ENCODE measurements around the gene CDC42EP2.
"Not testable (repeated sequence)": the region's sequence is repeated elsewhere in the genome, so short reads cannot be mapped to it uniquely, and the experiment has no call there.

The CDC42EP2 gene

GRCh38 chr11:65320386-65321075 is 5.9 kb downstream of the CDC42EP2 start:
- DNase-seq (ENCODE audit: low read depth in 2 of 2), result no peak

- no peak for DNase-seq (ENCODE audit: low read depth in 2 of 2)
Measured at GRCh38 chr11:65321076-65321475, 6.4 kb downstream of the CDC42EP2 start.

GRCh38 chr11:65321828-65322485 is 7.3 kb downstream of the CDC42EP2 start:
- no peak for DNase-seq (ENCODE audit: low read depth in 2 of 2)

GRCh38 chr11:65323813-65324212 is 9.1 kb downstream of the CDC42EP2 start:
- DNase-seq (ENCODE audit: low read depth in 2 of 2), result no peak

GRCh38 chr11:65325435-65325834 is 10.8 kb downstream of the CDC42EP2 start:
- no peak for DNase-seq (ENCODE audit: low read depth in 2 of 2)

- no peak for DNase-seq (ENCODE audit: low read depth in 2 of 2)
Measured at GRCh38 chr11:65327021-65327420, 12.4 kb downstream of the CDC42EP2 start.

- DNase-seq (ENCODE audit: low read depth in 2 of 2), result no peak
Measured at GRCh38 chr11:65329478-65329877, 14.8 kb downstream of the CDC42EP2 start.

- DNase-seq (ENCODE audit: low read depth in 2 of 2), result peak; percentile 36 to 77
Measured at GRCh38 chr11:65329944-65330403, 15.3 kb downstream of the CDC42EP2 start.

- DNase-seq (ENCODE audit: low read depth in 2 of 2), result no peak
Measured at GRCh38 chr11:65330544-65330943, 15.9 kb downstream of the CDC42EP2 start.

GRCh38 chr11:65332591-65332990 is 17.9 kb downstream of the CDC42EP2 start:
- not testable (repeated sequence) for DNase-seq (ENCODE audit: low read depth in 2 of 2)

- no peak for DNase-seq (ENCODE audit: low read depth in 2 of 2)
Measured at GRCh38 chr11:65334696-65335295, 20.1 kb downstream of the CDC42EP2 start.

- DNase-seq (ENCODE audit: low read depth in 2 of 2), result no peak
Measured at GRCh38 chr11:65338676-65339075, 24.0 kb downstream of the CDC42EP2 start.

- no peak for DNase-seq (ENCODE audit: low read depth in 2 of 2)
Measured at GRCh38 chr11:65340226-65340625, 25.6 kb downstream of the CDC42EP2 start.

GRCh38 chr11:65341856-65342255 is 27.2 kb downstream of the CDC42EP2 start:
- no peak for DNase-seq (ENCODE audit: low read depth in 2 of 2)

GRCh38 chr11:65351511-65351910 is 36.8 kb downstream of the CDC42EP2 start:
- DNase-seq (ENCODE audit: low read depth in 2 of 2), result no peak

GRCh38 chr11:65352783-65353182 is 38.1 kb downstream of the CDC42EP2 start:
- no peak for DNase-seq (ENCODE audit: low read depth in 2 of 2)

GRCh38 chr11:65353376-65353775 is 38.7 kb downstream of the CDC42EP2 start:
- no peak for DNase-seq (ENCODE audit: low read depth in 2 of 2)

GRCh38 chr11:65353900-65354264 is 39.2 kb downstream of the CDC42EP2 start:
- no peak for DNase-seq (ENCODE audit: low read depth in 2 of 2)

GRCh38 chr11:65354265-65355012 is 39.8 kb downstream of the CDC42EP2 start, which contains the start of gene TIGD3:
Gene TIGD3, plus strand, starts transcription at chr11:65354751. Its CDS starts 1,058 bp downstream, at chr11:65355809.
- peak; percentile 93 to 96 for DNase-seq (ENCODE audit: low read depth in 2 of 2)

- peak; percentile 14 to 31 for DNase-seq (ENCODE audit: low read depth in 2 of 2)
Measured at GRCh38 chr11:65355013-65355775, 40.5 kb downstream of the CDC42EP2 start.

- DNase-seq (ENCODE audit: low read depth in 2 of 2), result no peak
Measured at GRCh38 chr11:65355776-65356393, 41.2 kb downstream of the CDC42EP2 start.

All from stimulated activated CD8-positive, alpha-beta memory T cell treated with anti-CD3 and anti-CD28 coated beads, Interleukin-7, amount 100 ng/mL, for 1 hour (primary cell).